Measurements from ENCODE around the gene PLLP. TPM values are rescaled to one million over a fixed set of nuclear protein-coding genes. Genes with fewer than 3 reads are reported as not detected.

The PLLP gene
- total and polyA plus RNA-seq, 2 experiments from 2014 or later: 1.3 to 6.1 TPM

DNA sequence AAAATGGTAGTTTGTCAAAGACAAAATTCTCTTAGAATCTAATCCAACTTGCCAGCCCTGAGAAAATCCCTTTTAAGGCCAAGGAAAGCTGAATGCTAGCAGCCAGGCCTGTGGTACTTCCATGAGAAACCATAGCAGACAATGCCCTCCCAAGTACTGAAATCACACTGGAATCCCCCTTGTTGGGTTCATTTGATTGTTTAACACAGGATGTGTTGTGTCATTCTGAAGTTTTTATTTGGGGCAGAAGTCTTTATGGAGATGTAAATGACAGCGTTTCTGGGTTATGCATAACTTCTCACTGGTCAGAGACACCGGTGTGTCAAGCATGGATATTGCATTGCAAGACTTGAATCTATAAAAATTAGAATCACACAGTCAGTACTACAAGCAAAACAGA is 45.4 kb downstream of the PLLP start:
- peaks cover 26% of the 10 kb centered on the region for H3K36me3 Mint-ChIP-seq (ENCODE audit: low read depth)
- no peaks in the 10 kb centered on the region for H4K20me1 ChIP-seq (replicated peaks; ENCODE audit: insufficient read depth)
- H3K9me3 Mint-ChIP-seq: no peaks in the 10 kb centered on the region
- no peak overlapping the region for H3K4me3 ChIP-seq
- TF ChIP-seq, protein P1, sequence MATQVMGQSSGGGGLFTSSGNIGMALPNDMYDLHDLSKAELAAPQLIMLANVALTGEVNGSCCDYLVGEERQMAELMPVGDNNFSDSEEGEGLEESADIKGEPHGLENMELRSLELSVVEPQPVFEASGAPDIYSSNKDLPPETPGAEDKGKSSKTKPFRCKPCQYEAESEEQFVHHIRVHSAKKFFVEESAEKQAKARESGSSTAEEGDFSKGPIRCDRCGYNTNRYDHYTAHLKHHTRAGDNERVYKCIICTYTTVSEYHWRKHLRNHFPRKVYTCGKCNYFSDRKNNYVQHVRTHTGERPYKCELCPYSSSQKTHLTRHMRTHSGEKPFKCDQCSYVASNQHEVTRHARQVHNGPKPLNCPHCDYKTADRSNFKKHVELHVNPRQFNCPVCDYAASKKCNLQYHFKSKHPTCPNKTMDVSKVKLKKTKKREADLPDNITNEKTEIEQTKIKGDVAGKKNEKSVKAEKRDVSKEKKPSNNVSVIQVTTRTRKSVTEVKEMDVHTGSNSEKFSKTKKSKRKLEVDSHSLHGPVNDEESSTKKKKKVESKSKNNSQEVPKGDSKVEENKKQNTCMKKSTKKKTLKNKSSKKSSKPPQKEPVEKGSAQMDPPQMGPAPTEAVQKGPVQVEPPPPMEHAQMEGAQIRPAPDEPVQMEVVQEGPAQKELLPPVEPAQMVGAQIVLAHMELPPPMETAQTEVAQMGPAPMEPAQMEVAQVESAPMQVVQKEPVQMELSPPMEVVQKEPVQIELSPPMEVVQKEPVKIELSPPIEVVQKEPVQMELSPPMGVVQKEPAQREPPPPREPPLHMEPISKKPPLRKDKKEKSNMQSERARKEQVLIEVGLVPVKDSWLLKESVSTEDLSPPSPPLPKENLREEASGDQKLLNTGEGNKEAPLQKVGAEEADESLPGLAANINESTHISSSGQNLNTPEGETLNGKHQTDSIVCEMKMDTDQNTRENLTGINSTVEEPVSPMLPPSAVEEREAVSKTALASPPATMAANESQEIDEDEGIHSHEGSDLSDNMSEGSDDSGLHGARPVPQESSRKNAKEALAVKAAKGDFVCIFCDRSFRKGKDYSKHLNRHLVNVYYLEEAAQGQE (IDR thresholded peaks at IDR 0.05; ENCODE audit: unreplicated experiment): no peak
- no peak for TF ChIP-seq NANOG (IDR thresholded peaks at IDR 0.05; ENCODE audit: borderline replicate concordance)
- TF ChIP-seq STAT1 (IDR thresholded peaks at IDR 0.05; ENCODE audit: unreplicated experiment): no peak
- TF ChIP-seq POLR2AphosphoS5 (IDR thresholded peaks at IDR 0.05; ENCODE audit: low read depth): no peak
- no peak for TF ChIP-seq ZNF331 (CRISPR knock-in tag; IDR thresholded peaks at IDR 0.05; ENCODE audit: low read depth)
- TF ChIP-seq, protein P2, sequence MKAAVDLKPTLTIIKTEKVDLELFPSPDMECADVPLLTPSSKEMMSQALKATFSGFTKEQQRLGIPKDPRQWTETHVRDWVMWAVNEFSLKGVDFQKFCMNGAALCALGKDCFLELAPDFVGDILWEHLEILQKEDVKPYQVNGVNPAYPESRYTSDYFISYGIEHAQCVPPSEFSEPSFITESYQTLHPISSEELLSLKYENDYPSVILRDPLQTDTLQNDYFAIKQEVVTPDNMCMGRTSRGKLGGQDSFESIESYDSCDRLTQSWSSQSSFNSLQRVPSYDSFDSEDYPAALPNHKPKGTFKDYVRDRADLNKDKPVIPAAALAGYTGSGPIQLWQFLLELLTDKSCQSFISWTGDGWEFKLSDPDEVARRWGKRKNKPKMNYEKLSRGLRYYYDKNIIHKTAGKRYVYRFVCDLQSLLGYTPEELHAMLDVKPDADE (IDR thresholded peaks at IDR 0.05): no peak
- no peak for TF ChIP-seq JUNB (IDR thresholded peaks at IDR 0.05; ENCODE audit: unreplicated experiment)
- TF ChIP-seq ZNF114 (CRISPR knock-in tag; IDR thresholded peaks at IDR 0.05): no peak
- no peak for TF ChIP-seq CREB1 (CRISPR knock-in tag; IDR thresholded peaks at IDR 0.05; ENCODE audit: low read depth)
- TF ChIP-seq EZH2phosphoT487 (IDR thresholded peaks at IDR 0.05; ENCODE audit: unreplicated experiment): no peak
- TF ChIP-seq CTCF (conservative IDR thresholded peaks at IDR 0.05; ENCODE audit: low read depth in 2 of 2): no peak
- TF ChIP-seq ZNF462 (CRISPR knock-in tag; IDR thresholded peaks at IDR 0.05): no peak
- no peaks in the 10 kb centered on the region for H3K9me2 ChIP-seq (ENCODE audit: insufficient read depth)
- no peaks in the 10 kb centered on the region for H3K79me2 ChIP-seq (replicated peaks; ENCODE audit: insufficient read depth)
- H3K27me3 Mint-ChIP-seq (ENCODE audit: insufficient read depth, low read depth, poor library complexity): peaks cover 7% of the 10 kb centered on the region
- ATAC-seq: no peak
- peaks cover under 1% of the 10 kb centered on the region; the same call in 1 of the 2 replicates for H3K4me1 ChIP-seq (ENCODE audit: insufficient read depth)
- peaks cover 9% of the 10 kb centered on the region for H3K36me3 ChIP-seq (ENCODE audit: insufficient read depth)
- H3K27me3 ChIP-seq (ENCODE audit: insufficient read depth): no peaks in the 10 kb centered on the region
- no peak for DNase-seq (ENCODE audit: low spot score)
- H3F3A ChIP-seq (replicated peaks; ENCODE audit: low read depth): peaks cover under 1% of the 10 kb centered on the region; the same call in 1 of the 2 replicates
- H2AFZ ChIP-seq: no peak overlapping the region
- no peak overlapping the region for H3K27ac ChIP-seq (ENCODE audit: low read depth)
- H3K4me2 ChIP-seq: no peak overlapping the region
- no peak overlapping the region for H3K4me3 Mint-ChIP-seq
- H3K4me1 Mint-ChIP-seq: no peaks in the 10 kb centered on the region; the same call in 1 of the 3 replicates
- H3K27ac Mint-ChIP-seq: no peak overlapping the region

Data from GM23338 (cell line).